ENCODE results near the gene LGALS3BP.

DNA sequence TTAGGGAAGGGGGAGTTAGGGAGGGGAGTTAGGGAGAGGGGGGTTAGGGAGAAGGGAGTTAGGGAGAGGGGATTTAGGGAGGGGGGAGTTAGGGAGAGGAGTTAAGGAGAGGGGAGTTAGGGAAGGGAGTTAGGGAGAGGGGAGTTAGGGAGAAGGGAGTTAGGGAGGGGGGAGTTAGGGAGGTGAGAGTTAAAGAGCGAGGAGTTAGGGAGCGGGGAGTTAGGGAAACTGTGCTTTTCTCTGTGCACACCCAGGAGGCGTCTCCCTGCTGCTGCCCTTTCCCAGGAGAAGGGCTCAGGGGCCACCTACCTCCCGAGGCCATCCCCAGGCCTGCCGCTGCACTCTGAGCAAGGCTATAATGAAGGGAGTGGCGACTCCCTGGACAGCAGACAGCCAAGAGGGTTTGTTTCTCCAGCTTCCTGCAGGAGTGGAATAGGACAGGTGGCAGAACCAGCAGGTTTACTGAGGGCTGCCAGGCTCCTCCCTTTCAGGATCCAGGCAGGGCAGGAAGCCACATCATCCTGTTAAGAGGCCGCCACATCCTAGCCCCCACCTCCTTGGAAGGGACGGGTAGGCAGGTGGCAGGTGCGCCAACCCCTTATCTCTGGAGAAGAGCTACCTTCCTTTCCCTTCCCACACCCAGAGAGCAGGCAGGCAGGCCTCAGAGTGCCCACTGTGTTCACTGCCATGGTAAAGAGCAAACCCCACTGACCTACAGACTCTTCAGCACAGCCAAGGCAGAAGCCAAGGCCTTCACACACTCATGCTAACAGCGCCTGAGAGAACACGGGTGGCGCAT, 25.5 kb upstream of the LGALS3BP start:
- TF ChIP-seq, protein P1, sequence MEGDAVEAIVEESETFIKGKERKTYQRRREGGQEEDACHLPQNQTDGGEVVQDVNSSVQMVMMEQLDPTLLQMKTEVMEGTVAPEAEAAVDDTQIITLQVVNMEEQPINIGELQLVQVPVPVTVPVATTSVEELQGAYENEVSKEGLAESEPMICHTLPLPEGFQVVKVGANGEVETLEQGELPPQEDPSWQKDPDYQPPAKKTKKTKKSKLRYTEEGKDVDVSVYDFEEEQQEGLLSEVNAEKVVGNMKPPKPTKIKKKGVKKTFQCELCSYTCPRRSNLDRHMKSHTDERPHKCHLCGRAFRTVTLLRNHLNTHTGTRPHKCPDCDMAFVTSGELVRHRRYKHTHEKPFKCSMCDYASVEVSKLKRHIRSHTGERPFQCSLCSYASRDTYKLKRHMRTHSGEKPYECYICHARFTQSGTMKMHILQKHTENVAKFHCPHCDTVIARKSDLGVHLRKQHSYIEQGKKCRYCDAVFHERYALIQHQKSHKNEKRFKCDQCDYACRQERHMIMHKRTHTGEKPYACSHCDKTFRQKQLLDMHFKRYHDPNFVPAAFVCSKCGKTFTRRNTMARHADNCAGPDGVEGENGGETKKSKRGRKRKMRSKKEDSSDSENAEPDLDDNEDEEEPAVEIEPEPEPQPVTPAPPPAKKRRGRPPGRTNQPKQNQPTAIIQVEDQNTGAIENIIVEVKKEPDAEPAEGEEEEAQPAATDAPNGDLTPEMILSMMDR (IDR thresholded peaks at IDR 0.05; ENCODE audit: low read depth, low read length, missing input control): no peak
- no peak for TF ChIP-seq RAD21 (IDR thresholded peaks at IDR 0.05)
- no peak for TF ChIP-seq GABPA (IDR thresholded peaks at IDR 0.05 in 1 of 2, conservative IDR thresholded peaks at IDR 0.05 in 1 of 2)
- TF ChIP-seq, protein P2, sequence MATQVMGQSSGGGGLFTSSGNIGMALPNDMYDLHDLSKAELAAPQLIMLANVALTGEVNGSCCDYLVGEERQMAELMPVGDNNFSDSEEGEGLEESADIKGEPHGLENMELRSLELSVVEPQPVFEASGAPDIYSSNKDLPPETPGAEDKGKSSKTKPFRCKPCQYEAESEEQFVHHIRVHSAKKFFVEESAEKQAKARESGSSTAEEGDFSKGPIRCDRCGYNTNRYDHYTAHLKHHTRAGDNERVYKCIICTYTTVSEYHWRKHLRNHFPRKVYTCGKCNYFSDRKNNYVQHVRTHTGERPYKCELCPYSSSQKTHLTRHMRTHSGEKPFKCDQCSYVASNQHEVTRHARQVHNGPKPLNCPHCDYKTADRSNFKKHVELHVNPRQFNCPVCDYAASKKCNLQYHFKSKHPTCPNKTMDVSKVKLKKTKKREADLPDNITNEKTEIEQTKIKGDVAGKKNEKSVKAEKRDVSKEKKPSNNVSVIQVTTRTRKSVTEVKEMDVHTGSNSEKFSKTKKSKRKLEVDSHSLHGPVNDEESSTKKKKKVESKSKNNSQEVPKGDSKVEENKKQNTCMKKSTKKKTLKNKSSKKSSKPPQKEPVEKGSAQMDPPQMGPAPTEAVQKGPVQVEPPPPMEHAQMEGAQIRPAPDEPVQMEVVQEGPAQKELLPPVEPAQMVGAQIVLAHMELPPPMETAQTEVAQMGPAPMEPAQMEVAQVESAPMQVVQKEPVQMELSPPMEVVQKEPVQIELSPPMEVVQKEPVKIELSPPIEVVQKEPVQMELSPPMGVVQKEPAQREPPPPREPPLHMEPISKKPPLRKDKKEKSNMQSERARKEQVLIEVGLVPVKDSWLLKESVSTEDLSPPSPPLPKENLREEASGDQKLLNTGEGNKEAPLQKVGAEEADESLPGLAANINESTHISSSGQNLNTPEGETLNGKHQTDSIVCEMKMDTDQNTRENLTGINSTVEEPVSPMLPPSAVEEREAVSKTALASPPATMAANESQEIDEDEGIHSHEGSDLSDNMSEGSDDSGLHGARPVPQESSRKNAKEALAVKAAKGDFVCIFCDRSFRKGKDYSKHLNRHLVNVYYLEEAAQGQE (IDR thresholded peaks at IDR 0.05): no peak
- TF ChIP-seq YY1 (IDR thresholded peaks at IDR 0.05): no peak
- no peak for TF ChIP-seq TAF1 (conservative IDR thresholded peaks at IDR 0.05)
- TF ChIP-seq, protein P3, sequence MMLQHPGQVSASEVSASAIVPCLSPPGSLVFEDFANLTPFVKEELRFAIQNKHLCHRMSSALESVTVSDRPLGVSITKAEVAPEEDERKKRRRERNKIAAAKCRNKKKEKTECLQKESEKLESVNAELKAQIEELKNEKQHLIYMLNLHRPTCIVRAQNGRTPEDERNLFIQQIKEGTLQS (IDR thresholded peaks at IDR 0.05): no peak
